Measurements from ENCODE around the gene PYGB.

DNA sequence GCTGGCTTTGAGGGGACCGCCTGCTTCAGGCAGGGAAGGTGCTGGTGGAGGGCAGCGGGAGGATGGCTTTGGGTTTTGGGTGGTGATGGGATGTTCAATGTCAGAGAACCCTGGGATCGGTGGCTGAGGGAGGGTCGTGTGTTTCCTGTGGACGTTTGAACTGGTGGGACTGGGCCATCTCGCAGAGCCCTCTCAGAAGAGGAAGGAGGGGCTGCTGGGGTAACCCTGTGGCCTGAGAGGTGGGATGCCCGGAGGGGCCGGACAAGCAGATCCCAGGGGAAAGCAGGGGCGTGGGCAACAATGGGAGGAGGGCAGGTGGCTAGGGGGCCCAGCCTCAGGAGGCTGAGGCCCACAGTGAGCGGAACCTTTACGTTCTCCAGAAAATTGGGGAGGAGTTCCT, 34.9 kb downstream of the PYGB start:
- TF ChIP-seq YY1 (IDR thresholded peaks at IDR 0.05; ENCODE audit: low read depth) (no peak), TAF1 (IDR thresholded peaks at IDR 0.05; ENCODE audit: low read depth) (no peak), TCF12 (IDR thresholded peaks at IDR 0.05; ENCODE audit: low read depth) (no peak), RAD21 (IDR thresholded peaks at IDR 0.05; ENCODE audit: low read depth) (no peak), NFIC (IDR thresholded peaks at IDR 0.05) (no peak), EGR1 (IDR thresholded peaks at IDR 0.05) (no peak), EP300 (IDR thresholded peaks at IDR 0.05; ENCODE audit: borderline replicate concordance) (no peak), ZBTB7A (IDR thresholded peaks at IDR 0.05; ENCODE audit: low read depth) (no peak)
- TF ChIP-seq, protein P1, sequence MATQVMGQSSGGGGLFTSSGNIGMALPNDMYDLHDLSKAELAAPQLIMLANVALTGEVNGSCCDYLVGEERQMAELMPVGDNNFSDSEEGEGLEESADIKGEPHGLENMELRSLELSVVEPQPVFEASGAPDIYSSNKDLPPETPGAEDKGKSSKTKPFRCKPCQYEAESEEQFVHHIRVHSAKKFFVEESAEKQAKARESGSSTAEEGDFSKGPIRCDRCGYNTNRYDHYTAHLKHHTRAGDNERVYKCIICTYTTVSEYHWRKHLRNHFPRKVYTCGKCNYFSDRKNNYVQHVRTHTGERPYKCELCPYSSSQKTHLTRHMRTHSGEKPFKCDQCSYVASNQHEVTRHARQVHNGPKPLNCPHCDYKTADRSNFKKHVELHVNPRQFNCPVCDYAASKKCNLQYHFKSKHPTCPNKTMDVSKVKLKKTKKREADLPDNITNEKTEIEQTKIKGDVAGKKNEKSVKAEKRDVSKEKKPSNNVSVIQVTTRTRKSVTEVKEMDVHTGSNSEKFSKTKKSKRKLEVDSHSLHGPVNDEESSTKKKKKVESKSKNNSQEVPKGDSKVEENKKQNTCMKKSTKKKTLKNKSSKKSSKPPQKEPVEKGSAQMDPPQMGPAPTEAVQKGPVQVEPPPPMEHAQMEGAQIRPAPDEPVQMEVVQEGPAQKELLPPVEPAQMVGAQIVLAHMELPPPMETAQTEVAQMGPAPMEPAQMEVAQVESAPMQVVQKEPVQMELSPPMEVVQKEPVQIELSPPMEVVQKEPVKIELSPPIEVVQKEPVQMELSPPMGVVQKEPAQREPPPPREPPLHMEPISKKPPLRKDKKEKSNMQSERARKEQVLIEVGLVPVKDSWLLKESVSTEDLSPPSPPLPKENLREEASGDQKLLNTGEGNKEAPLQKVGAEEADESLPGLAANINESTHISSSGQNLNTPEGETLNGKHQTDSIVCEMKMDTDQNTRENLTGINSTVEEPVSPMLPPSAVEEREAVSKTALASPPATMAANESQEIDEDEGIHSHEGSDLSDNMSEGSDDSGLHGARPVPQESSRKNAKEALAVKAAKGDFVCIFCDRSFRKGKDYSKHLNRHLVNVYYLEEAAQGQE (IDR thresholded peaks at IDR 0.05; ENCODE audit: low read depth), result no peak
- TF ChIP-seq, protein P2, sequence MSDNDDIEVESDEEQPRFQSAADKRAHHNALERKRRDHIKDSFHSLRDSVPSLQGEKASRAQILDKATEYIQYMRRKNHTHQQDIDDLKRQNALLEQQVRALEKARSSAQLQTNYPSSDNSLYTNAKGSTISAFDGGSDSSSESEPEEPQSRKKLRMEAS (IDR thresholded peaks at IDR 0.05), result no peak

Data from Ishikawa (cell line).